M059J (cell line): ENCODE data around the gene JMJD7. TPM values are rescaled to one million over a fixed set of nuclear protein-coding genes. Genes with fewer than 3 reads are reported as not detected.

Experiments used
- DNase-seq: peaks from one replicate; pipeline ENCODE4 v3.0.0-alpha.2; 2012; ENCODE audit warnings: low read depth
- total RNA-seq: library from RNA; depleted of rRNA; stranded (reverse); fragments of >200 nt; shearing (Covaris generic); gene quantifications from 2 replicates; pipeline ENCODE4 v1.2.3, GENCODE V29; 2014

Gene JMJD7
- total RNA-seq, 1 experiment from 2014 or later, result 7.9 TPM

DNA sequence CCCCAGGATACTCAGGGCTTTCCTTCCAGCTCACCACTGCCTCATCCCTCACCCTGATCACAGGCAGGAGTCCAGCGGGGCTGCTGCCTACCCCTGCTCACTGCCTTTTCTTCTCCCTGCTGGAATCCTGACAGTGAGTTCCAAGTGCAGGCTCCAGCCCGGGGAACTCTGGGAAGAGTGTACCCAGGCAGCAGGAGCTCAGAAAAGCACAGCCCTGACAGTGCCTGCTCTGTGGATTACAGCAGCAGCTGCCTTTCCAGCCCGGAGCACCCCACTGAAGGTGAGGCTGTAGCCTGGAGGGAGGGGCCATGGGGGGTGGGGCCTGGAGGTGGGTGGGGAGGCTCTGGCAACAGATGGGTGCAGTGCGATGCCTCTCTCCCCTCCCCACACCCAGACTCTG lies 6.1 kb upstream of the JMJD7 start:
- DNase-seq, result no peak

GRCh38 chr15:41822471-41822870 lies 5.4 kb upstream of the JMJD7 start:
- DNase-seq, result no peak

DNA sequence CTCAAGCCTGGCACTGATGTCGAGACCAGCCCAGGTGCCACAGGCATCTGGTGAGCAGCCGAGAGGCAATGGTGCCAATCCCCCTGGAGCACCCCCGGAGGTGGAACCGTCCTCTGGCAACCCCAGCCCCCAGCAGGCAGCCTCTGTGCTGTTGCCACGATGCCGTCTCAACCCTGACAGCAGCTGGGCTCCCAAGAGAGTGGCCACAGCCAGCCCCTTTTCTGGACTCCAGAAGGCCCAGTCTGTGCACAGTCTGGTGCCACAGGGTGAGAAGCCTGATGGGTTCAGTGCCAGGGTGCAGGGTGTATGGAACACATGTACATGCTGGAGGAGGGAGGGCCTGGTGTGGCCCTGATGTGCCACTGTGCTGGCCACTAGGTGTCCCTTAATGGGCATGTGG lies 4.9 kb upstream of the JMJD7 start:
- no peak for DNase-seq

DNA sequence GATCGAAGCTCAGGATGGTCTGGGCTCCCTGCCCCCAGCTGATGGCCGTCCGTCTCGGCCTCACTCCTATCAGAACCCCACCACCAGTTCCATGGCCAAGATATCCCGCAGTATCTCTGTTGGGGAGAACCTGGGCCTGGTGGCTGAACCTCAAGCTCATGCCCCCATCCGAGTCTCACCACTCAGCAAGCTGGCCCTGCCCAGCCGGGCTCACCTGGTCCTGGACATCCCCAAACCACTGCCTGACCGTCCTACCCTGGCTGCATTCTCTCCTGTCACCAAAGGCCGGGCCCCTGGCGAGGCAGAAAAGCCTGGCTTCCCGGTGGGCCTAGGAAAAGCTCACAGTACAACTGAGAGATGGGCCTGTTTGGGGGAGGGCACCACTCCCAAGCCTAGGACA lies 4.4 kb upstream of the JMJD7 start:
- DNase-seq, result no peak

DNA sequence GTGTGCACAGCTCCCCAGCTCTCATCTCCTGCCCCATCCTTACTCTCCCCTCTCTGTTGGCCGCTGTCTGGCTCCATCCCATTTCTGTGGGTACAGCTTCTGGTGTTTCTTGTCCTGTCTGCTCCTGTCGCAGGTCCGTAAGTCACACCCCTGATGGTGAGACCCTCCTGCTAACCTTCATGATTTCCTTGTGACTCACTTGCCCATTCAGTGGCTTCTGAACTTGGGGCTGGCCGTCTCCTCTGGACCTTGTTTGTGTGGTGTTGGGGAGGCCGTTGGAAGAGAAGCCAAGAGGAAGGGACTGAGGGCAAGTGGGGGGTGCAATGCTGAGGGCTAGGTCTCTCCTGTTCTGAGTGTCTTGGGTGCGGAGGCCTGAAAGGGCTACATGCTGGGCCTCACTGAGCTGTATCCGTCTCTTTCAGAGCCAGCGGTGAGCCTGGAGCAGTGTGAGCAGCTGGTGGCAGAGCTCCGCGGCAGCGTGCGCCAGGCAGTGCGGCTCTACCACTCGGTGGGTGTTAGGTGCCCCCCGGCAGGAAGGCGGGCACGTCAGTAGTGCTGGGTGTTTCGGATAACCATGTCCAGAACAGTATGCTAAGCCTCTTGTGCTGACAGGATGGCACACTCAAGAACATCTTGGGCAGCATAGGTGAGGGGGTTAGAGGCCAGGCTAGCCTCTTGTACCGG lies 3.7 kb upstream of the JMJD7 start:
- DNase-seq, result no peak

GRCh38 chr15:41825145-41825544 lies 2.7 kb upstream of the JMJD7 start:
- no peak for DNase-seq

- no peak for DNase-seq
These were observed 2.0 kb upstream of the JMJD7 start for GRCh38 chr15:41825572-41826535.

- peak; percentile 26 for DNase-seq
These were observed 507 bp upstream of the JMJD7 start for GRCh38 chr15:41827290-41827879.

GRCh38 chr15:41828807-41829141 lies 882 bp downstream of the JMJD7 start:
- DNase-seq, result no peak

DNA sequence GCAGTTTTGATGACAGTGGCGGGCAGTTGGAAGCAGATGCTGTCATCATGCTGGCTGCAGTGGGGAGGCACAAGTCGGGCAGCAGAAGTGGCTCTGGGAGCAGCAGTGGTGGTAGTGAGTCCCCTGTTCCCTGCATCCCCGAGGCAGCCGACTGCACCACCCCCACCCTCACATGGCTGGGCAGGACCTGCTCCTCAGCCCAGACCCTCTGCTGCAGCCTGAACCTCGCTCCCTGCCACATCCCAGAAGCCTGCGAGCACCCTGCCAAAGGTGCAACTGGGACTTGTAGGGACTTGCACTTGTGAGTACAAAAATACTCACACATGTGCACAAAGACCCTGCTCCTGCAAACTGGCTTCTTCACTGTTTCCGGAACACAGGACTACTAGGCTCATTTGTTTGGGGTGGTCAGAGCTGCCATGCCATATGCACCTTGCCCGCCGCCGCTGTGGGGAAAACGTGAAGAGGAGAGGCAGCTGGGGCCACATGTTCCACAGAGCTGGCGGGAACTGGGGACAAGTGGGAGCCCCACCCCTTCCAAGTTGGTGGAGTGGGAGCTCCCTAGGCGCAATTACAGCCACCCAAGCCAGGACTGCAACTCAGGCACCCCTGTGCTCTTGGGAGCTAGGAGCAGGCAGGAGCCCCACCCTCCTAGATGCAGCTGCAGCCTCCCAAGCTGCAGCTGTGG lies 2.2 kb downstream of the JMJD7 start:
- DNase-seq, result no peak

DNA sequence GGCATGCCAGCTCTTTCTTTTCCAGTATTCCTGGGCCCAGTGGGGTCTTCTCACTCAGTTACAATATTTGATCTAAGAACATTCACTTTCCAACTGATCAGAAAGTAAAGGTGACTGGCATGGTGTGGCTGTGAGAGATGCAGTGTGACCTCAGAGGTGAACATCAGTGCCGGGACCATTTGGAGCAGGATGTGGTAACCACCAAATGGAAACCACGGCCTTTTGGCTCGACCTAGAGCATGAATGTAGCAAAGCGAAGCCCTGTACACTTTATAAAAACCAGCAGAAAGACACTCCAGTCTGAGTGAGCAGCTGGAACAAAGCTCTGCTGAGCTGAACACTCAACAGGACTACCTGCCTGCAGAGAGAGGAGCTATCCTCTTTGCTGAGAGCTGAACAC lies 3.4 kb downstream of the JMJD7 start:
- peak; percentile 34 for DNase-seq

DNA sequence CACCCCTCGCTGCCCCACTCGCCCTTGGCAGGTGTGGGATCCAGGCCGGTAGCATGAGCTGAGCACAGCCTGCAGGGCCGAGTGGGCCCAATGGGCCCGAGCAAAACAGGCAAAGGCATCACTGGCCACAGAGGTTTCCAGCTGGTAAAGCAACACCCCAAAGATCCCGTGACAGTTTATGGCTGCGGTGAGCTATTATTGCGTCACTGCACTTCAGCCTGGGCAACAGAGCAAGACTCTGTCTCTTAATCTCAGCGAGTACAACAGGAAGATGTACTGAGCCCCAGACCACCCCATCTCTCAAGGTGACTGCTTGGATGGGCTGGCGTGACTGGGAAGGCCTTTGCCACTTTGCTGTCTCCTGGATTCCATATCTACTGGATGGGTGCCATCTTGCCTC lies 4.3 kb downstream of the JMJD7 start:
- no peak for DNase-seq

GRCh38 chr15:41832875-41833274 lies 5.0 kb downstream of the JMJD7 start:
- DNase-seq, result no peak

GRCh38 chr15:41834096-41834495 lies 6.2 kb downstream of the JMJD7 start:
- DNase-seq, result no peak

DNA sequence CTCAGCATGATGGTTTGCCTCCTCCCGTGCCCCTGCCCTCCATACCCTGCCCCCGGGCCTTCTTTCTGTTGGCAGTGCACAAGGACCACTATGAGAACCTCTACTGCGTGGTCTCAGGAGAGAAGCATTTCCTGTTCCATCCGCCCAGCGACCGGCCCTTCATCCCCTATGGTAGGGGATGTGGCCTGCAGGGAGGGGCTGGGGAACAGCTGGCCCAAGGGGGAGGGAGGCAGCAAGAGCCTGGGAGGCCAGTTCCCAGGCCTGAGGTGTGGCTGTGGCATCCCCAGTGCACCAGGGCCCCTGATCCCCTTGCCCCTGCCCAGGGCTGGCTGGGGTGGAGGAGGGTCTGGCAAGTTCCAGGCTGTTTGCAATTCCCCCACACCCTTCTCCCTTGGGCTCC lies 8.2 kb downstream of the JMJD7 start:
- DNase-seq, result no peak

GRCh38 chr15:41836713-41837454 lies 9.0 kb downstream of the JMJD7 start:
- no peak for DNase-seq

DNA sequence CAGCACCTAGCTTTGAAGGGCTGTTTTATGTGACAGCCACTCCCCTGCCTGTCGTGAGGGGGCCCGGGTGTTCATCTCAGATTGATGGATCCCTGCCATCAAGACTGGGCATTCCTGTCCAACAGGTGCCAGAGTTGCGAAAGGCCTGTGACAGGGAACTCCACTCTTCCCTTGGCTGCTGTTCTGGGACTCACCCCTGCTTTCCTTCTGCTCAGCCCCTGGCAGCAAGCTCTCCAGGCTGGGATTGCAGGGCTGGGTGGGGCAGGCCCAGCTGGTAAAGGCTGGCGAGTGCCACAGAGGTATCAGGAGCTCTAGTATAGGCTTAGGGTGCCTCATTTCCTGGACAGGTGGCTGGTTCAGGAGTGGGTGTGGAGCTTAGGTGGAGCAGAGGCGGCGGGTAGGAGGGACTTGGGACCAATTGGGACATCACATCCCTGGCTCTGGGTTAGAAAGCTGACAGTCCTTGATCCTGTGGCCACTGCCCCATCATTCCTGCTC lies 10.6 kb downstream of the JMJD7 start, which contains the start of gene PLA2G4B:
PLA2G4B (plus strand) TSS at position 448 of the 498 bp plus-strand sequence. CDS start 67 bp downstream, outside the sequence.
- no peak for DNase-seq

GRCh38 chr15:41839781-41840491 lies 12.0 kb downstream of the JMJD7 start:
- no peak for DNase-seq

GRCh38 chr15:41840673-41841072 lies 12.8 kb downstream of the JMJD7 start:
- no peak for DNase-seq

DNA sequence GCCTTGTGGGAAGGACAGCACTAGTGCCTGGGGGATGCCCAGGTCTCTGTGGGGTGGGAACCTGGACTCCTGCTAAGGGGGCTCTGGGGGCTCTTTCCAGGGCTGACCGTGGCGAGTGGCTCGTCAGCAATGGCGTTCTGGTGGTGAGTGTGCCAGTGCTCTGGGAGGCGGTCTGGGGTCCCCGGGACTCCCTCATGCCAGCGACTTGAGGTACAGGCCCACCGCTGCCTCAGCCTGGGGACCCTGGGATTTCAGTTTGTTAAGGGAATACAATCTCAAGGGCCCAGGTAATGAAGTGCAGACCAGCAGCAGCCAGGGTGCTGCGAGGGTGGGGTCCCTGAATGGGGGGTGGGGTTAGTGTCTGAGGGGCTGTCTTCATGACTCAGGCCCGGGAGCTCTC lies 13.2 kb downstream of the JMJD7 start:
- DNase-seq, result no peak

- DNase-seq, result no peak
These were observed 14.3 kb downstream of the JMJD7 start for GRCh38 chr15:41842229-41842628.
